Measurements from ENCODE around the gene INSL3.

GRCh38 chr19:17865364-17866311 is 44.3 kb upstream of the INSL3 start:
- TF ChIP-seq CTCF (conservative IDR thresholded peaks at IDR 0.05; ENCODE audit: low read length) = no peak
- TF ChIP-seq EZH2phosphoT487 (IDR thresholded peaks at IDR 0.05; ENCODE audit: borderline replicate concordance) = no peak
